A549 (cell line): ENCODE measurements around the gene CCDC27. TPM values are rescaled to one million over a fixed set of nuclear protein-coding genes. Genes with fewer than 3 reads are reported as not detected.

ENCODE experiments used
- ATAC-seq, 2 experiments: fragments of 200-7000 bp in 1 of 2; fragments of >200 bp in 1 of 2; cut with Nextera tagmentation in 1 of 2; cut with Tn5 transposase in 1 of 2; 3 replicates each; pipeline versions ENCODE4 v1.8.0 to v1.9.1; 2018 to 2020; ENCODE audit warnings: mild to moderate bottlenecking in 1 of 2, moderate library complexity in 1 of 2
- CTCF ChIA-PET: fragments of 300-600 bp; sonication (Branson Sonifier 250); formaldehyde crosslinking; extraction: SDS; loops from one replicate; lab custom pipeline; 2021; ENCODE audit warnings: antibody characterized with exemption, inconsistent platforms; lab: Yijun Ruan, JAX
- POLR2A ChIA-PET: fragments of 350-600 bp; formaldehyde crosslinking; extraction: SDS; loops from one replicate; lab custom pipeline; 2021; ENCODE audit warnings: antibody characterized with exemption, inconsistent platforms; lab: Yijun Ruan, JAX
- DNase-seq, 2 experiments: peaks; one replicate each; pipeline versions ENCODE4 v3.0.0 to v3.0.0-alpha.2; 2011 to 2016; ENCODE audit warnings: low read depth in 1 of 2, low spot score in 1 of 2
- FAIRE-seq: peaks from 2 replicates; lab custom pipeline; 2011; peaks lifted over from hg19 to GRCh38; lab: Jason Lieb, UNC
- H3K27ac ChIP-seq, 2 experiments: fragments of >200 bp; sonication (Bioruptor Twin); formaldehyde crosslinking; 3 replicates each; pipeline ENCODE4 v1.5.1; 2016 to 2017
- H3K4me1 ChIP-seq: fragments of >200 bp; sonication (Bioruptor Twin); formaldehyde crosslinking; 3 replicates; pipeline ENCODE4 v1.6.1; 2016
- H3K4me2 ChIP-seq: fragments of >200 bp; sonication (Bioruptor Twin); formaldehyde crosslinking; 3 replicates; pipeline ENCODE4 v1.6.1; 2016
- H3K4me3 ChIP-seq: fragments of >200 bp; sonication (Bioruptor Twin); formaldehyde crosslinking; 3 replicates; pipeline ENCODE4 v1.5.1; 2016
- H3K9me3 ChIP-seq: fragments of >200 bp; sonication (Bioruptor Twin); formaldehyde crosslinking; 3 replicates; pipeline ENCODE4 v1.6.1; 2016
- BCL3 ChIP-seq: fragments of >200 bp; sonication (Bioruptor Twin); formaldehyde crosslinking; IDR thresholded peaks from 3 replicates; pipeline ENCODE4 v1.6.1; 2016
- CHD4 ChIP-seq: fragments of 200-600 bp; sonication (generic); IDR thresholded peaks from 2 replicates; pipeline ENCODE4 v1.6.1; 2016; ENCODE audit warnings: antibody characterized with exemption, mild to moderate bottlenecking, borderline replicate concordance
- FOSL2 ChIP-seq, 2 experiments: fragments of 450-650 bp in 1 of 2; fragments of >200 bp in 1 of 2; sonication (Bioruptor Twin) in 1 of 2; formaldehyde crosslinking; IDR thresholded peaks; 2 replicates each; pipeline versions ENCODE4 v1.5.0 to v1.6.1; 2016 to 2020; ENCODE audit warnings: mild to moderate bottlenecking in 1 of 2, moderate library complexity in 1 of 2
- HMGXB4 ChIP-seq: fragments of 250-450 bp; sonication (Bioruptor Pico); IDR thresholded peaks from 2 replicates; pipeline ENCODE4 v1.5.0; 2021; ENCODE audit warnings: mild to moderate bottlenecking, moderate library complexity, borderline replicate concordance
- HOXB13 ChIP-seq: fragments of 250-450 bp; sonication (Bioruptor Pico); IDR thresholded peaks from 2 replicates; pipeline ENCODE4 v1.5.0; 2020; ENCODE audit warnings: low read depth, mild to moderate bottlenecking, moderate library complexity
- KDM5A ChIP-seq: fragments of 200-600 bp; sonication (generic); IDR thresholded peaks from 2 replicates; pipeline ENCODE4 v1.6.1; 2016; ENCODE audit warnings: antibody characterized with exemption, mild to moderate bottlenecking
- MYC ChIP-seq: IDR thresholded peaks from 2 replicates; pipeline ENCODE4 v1.6.1; 2012; ENCODE audit warnings: mild to moderate bottlenecking, inconsistent platforms, low read length, improper control_type of control experiment, borderline replicate concordance
- POLR2A ChIP-seq: IDR thresholded peaks from 2 replicates; pipeline ENCODE4 v1.6.1; 2012; ENCODE audit warnings: mild to moderate bottlenecking, low read length
- POLR2AphosphoS2 ChIP-seq: conservative IDR thresholded peaks from 2 replicates; pipeline ENCODE4 v1.6.1; 2012; ENCODE audit warnings: low read length, improper control_type of control experiment, inconsistent platforms
- RCOR1 ChIP-seq: fragments of 150-350 bp; IDR thresholded peaks from 2 replicates; pipeline ENCODE4 v1.6.1; 2014; ENCODE audit warnings: antibody characterized with exemption, low read length, low read depth
- RFX5 ChIP-seq: fragments of 450-650 bp; IDR thresholded peaks from 2 replicates; pipeline ENCODE4 v1.7.1; 2014; ENCODE audit warnings: antibody characterized with exemption, mild to moderate bottlenecking, moderate library complexity
- WGBS: methylation state at CpG from one replicate; pipeline ENCODE4 v1.1.6; 2017; ENCODE audit errors: missing lambda C conversion rate; 5-methylcytosine and 5-hydroxymethylcytosine counted together
- polyA plus RNA-seq, 4 experiments: library from polyadenylated mRNA; depleted of rRNA in 3 of 4; stranded (reverse); fragments of >200 nt; fragmentation: RNase III in 1 of 4; extraction: RNeasy Plus Mini Kit Qiagen cat#74134 plus additional on column Dnase treatment in 1 of 4; gene quantifications; 2 replicates in 3 of 4; 3 replicates in 1 of 4; pipeline ENCODE4 v1.2.3, GENCODE V29; 2011 to 2017
- TF ChIP-seq, protein P1 (sequence below): IDR thresholded peaks from 2 replicates; pipeline ENCODE4 v1.6.1; 2012
- TF ChIP-seq, protein P2 (sequence below): fragments of 450-650 bp; IDR thresholded peaks from 2 replicates; pipeline ENCODE4 v1.6.1; 2014; ENCODE audit warnings: antibody characterized with exemption
- TF ChIP-seq, protein P3 (sequence below): fragments of >200 bp; sonication (Bioruptor Twin); formaldehyde crosslinking; IDR thresholded peaks from 2 replicates; pipeline ENCODE4 v1.6.1; 2016
- TF ChIP-seq, protein P4 (sequence below): fragments of 150-350 bp; IDR thresholded peaks from 2 replicates; pipeline ENCODE4 v1.6.1; 2014; ENCODE audit warnings: low read depth, mild to moderate bottlenecking, low read length

Gene CCDC27
- polyA plus RNA-seq, 2 of the 4 experiments (the other 2 are of a cell fraction), result not detected

DNA sequence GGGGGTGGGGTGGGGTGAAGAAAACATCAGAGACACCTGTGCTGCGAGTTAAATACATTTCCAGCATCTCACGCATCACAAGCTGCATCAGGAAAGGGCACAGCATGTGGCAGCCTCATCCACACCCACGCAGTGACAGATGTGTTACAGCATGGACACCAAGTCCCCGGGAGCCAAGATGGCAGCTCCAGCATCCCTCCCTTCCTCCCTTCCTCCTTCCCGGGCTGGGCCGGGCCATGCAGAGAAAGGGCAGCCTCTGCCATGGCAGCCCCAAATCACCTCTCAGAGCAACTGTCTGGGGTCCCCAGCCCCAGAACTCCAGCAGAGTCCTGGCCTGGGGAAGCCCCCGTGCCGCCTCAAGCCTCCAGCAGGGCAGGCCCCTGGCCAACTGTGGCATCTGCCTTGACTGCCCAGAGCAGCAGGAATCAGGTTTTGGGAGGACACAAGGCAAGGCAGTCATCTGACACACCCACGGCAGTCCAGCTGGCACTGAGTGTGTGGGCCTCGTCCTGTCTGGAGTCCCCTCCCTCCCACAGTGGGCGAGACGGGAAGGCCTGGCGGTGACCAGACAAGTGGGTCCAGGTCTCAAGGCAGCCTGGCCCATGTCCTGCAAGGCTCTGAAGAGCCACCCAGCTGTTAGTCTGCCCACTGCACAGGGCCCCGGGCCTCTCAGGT, 26.5 kb downstream of the CCDC27 start:
- no peak for FAIRE-seq
- TF ChIP-seq, protein P1, sequence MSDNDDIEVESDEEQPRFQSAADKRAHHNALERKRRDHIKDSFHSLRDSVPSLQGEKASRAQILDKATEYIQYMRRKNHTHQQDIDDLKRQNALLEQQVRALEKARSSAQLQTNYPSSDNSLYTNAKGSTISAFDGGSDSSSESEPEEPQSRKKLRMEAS, result no peak
- TF ChIP-seq, protein P2, sequence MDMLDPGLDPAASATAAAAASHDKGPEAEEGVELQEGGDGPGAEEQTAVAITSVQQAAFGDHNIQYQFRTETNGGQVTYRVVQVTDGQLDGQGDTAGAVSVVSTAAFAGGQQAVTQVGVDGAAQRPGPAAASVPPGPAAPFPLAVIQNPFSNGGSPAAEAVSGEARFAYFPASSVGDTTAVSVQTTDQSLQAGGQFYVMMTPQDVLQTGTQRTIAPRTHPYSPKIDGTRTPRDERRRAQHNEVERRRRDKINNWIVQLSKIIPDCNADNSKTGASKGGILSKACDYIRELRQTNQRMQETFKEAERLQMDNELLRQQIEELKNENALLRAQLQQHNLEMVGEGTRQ, result no peak
- TF ChIP-seq POLR2AphosphoS2 (no peak), RFX5 (no peak), HMGXB4 (CRISPR knock-in tag) (no peak), MYC (no peak), HOXB13 (CRISPR knock-in tag) (no peak)
- POLR2A ChIA-PET, result no interaction called here
- ATAC-seq, result no peak
- CTCF ChIA-PET, result interaction anchor here (0.5 to 0.9 kb wide), 2 partner anchors 10 to 52 kb away, joined by 3 read pairs; no protein-coding TSS in a partner anchor
- Histone ChIP-seq H3K4me3 (no peak overlapping the region), H3K4me2 (no peak overlapping the region), H3K4me1 (peaks cover 9% of the 10 kb centered on the region; the same call in 2 of the 3 replicates), H3K9me3 (no peaks in the 10 kb centered on the region), H3K27ac (no peak overlapping the region)
- DNase-seq, result no peak
- WGBS, result 92% methylated on average over 8 of the region's 14 CpGs

DNA sequence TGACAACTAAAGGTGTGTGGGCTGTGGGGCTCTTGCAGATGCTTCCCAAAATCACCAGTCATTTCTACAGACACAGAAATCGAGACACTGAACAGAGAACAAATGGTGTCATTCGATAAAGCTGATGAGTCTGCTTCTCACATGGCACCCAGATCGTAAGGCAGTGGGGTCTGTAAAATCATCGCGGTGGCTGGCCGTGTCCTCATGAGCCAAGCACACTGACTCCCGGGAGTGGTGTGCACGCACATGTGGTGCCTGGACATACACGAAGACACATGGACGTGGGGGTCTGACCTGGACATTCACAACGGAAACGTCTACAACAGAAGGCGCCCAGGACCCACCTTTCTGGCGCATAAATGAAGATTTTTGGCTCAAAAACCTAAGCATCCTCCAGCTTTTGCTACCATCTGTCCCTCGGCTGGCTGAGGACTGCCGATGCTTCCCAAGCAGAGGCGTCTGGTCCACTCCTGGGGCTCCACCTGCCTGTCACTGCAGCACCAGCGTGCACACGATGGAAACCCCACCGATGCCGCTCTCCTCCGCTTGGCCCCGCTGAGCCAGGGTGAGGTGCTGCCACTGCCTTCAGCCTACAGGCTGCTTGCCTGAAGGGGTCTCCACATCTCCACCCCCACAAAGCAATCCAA, 27.1 kb downstream of the CCDC27 start:
- whole genome bisulfite sequencing, result 91% methylated on average over 20 of the region's 23 CpGs
- no peak for DNase-seq
- POLR2A ChIA-PET, result no interaction called here

More for the DNA sequence above, 27.1 kb downstream of the CCDC27 start:
- CTCF ChIA-PET, result interaction anchor here (0.5 kb wide), 1 partner anchor 52 kb away, joined by 3 read pairs; no protein-coding TSS in a partner anchor
- no peak overlapping the region for H3K4me2 ChIP-seq
- H3K4me3 ChIP-seq, result no peak overlapping the region
- TF ChIP-seq HMGXB4 (CRISPR knock-in tag) (no peak), KDM5A (no peak), POLR2A (no peak), FOSL2 (IDR thresholded peaks at IDR 0.05) (no peak), FOSL2 (CRISPR knock-in tag; IDR thresholded peaks at IDR 0.05) (no peak), RCOR1 (no peak), CHD4 (no peak), BCL3 (no peak)
- TF ChIP-seq, protein P3, sequence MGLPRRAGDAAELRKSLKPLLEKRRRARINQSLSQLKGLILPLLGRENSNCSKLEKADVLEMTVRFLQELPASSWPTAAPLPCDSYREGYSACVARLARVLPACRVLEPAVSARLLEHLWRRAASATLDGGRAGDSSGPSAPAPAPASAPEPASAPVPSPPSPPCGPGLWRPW, result no peak
- TF ChIP-seq, protein P4, sequence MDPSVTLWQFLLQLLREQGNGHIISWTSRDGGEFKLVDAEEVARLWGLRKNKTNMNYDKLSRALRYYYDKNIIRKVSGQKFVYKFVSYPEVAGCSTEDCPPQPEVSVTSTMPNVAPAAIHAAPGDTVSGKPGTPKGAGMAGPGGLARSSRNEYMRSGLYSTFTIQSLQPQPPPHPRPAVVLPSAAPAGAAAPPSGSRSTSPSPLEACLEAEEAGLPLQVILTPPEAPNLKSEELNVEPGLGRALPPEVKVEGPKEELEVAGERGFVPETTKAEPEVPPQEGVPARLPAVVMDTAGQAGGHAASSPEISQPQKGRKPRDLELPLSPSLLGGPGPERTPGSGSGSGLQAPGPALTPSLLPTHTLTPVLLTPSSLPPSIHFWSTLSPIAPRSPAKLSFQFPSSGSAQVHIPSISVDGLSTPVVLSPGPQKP, result no peak
- ATAC-seq, result no peak
- H3K9me3 ChIP-seq, result no peaks in the 10 kb centered on the region
- H3K27ac ChIP-seq, result no peak overlapping the region
- peaks cover 9% of the 10 kb centered on the region; the same call in 2 of the 3 replicates for H3K4me1 ChIP-seq
- FAIRE-seq, result no peak
